Right lobe of liver (tissue), 4 donors: ENCODE data around the gene SPOCK1.

ENCODE experiments used
- POLR2A ChIP-seq: fragments of 450-650 bp; IDR thresholded peaks from one replicate; pipeline ENCODE4 v1.6.1; 2017; ENCODE audit warnings: antibody characterized with exemption, mild to moderate bottlenecking
- TF ChIP-seq, protein P1 (sequence below), 4 donors: fragments of 200-600 bp in 3 of 4; fragments of 450-650 bp in 1 of 4; IDR thresholded peaks; one replicate each; pipeline versions ENCODE4 v1.5.1 to v1.8.0; 2016 to 2022; ENCODE audit warnings: antibody characterized with exemption in 4 of 4, mild to moderate bottlenecking in 2 of 4
- donor health status: DM: no; HTN: no; CAD: no.
- donor health status: DM: no; HTN: no; CAD: no.
- donor health status: DM: no; HTN: yes; CAD: no.

DNA sequence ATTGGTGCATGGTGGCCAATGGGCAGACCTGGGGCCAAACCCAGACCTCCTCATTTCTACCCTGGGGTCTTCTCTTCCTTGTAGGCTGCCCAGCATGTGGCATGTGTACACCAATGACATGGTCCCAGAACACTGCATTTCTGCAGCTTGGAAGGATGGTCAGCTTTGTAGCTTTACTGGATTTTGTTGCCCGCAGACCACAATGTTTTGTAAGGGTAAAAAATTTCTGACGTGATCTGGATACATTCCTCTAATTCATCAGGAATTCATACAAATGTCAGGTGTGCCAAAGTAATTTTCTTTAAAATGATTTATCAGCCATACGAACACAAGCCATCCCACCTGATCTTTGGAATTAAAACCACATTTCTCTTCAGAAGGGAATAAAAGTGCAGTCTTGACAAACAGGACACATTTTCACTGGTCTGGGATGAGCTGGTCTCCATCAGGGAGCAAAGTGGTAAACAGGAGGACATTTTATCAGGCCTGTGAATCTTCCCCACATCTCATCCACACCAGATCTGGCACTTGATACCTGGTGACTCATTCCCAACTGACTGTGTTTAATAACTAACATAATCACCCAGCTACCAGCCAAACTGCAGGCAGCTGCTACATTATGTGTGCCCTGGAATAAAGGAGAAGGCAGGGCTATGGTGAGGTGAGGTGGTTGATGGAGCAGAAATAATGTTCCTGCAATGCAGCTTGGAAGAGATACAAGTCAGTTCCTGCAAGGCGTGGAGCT lies 103.9 kb downstream of the SPOCK1 start:
- TF ChIP-seq, protein P1, sequence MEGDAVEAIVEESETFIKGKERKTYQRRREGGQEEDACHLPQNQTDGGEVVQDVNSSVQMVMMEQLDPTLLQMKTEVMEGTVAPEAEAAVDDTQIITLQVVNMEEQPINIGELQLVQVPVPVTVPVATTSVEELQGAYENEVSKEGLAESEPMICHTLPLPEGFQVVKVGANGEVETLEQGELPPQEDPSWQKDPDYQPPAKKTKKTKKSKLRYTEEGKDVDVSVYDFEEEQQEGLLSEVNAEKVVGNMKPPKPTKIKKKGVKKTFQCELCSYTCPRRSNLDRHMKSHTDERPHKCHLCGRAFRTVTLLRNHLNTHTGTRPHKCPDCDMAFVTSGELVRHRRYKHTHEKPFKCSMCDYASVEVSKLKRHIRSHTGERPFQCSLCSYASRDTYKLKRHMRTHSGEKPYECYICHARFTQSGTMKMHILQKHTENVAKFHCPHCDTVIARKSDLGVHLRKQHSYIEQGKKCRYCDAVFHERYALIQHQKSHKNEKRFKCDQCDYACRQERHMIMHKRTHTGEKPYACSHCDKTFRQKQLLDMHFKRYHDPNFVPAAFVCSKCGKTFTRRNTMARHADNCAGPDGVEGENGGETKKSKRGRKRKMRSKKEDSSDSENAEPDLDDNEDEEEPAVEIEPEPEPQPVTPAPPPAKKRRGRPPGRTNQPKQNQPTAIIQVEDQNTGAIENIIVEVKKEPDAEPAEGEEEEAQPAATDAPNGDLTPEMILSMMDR (IDR thresholded peaks at IDR 0.05), result no peak
- TF ChIP-seq POLR2A, result no peak
